Prostate gland (tissue), 2 donors: ENCODE measurements around the gene PRIMA1. TPM values are rescaled to one million over a fixed set of nuclear protein-coding genes. Genes with fewer than 3 reads are reported as not detected.

Experiments
- DNase-seq: peaks from one replicate; pipeline ENCODE4 v3.0.0-alpha.2; 2019; ENCODE audit warnings: low spot score
- H3K27ac ChIP-seq, 2 donors: fragments of 200-600 bp; sonication (generic); 2 replicates each; pipeline ENCODE4 v1.5.1; 2017 to 2019
- H3K27me3 ChIP-seq: fragments of 200-600 bp; sonication (generic); replicated peaks from 2 replicates; pipeline ENCODE4 v1.5.1; 2019; ENCODE audit not compliant: insufficient read depth
- H3K36me3 ChIP-seq, 2 donors: fragments of 200-600 bp; sonication (generic); 1 replicate in 1 of 2; 2 replicates in 1 of 2; pipeline versions ENCODE4 v1.5.1 to v1.8.1; 2017 to 2019
- H3K4me1 ChIP-seq: fragments of 200-600 bp; sonication (generic); replicated peaks from 2 replicates; pipeline ENCODE4 v1.5.1; 2019
- H3K4me3 ChIP-seq, 2 donors: fragments of 200-600 bp; sonication (generic); 2 replicates each; pipeline ENCODE4 v1.5.1; 2017 to 2019
- H3K9me3 ChIP-seq: fragments of 200-600 bp; sonication (generic); 2 replicates; pipeline ENCODE4 v1.5.1; 2017
- POLR2A ChIP-seq: fragments of 450-650 bp; IDR thresholded peaks from one replicate; pipeline ENCODE4 v1.6.1; 2016; ENCODE audit warnings: antibody characterized with exemption, mild to moderate bottlenecking
- POLR2AphosphoS5 ChIP-seq: sonication (generic); formaldehyde crosslinking; IDR thresholded peaks from one replicate; pipeline ENCODE4 v1.6.1; 2017; ENCODE audit warnings: antibody characterized with exemption
- WGBS: methylation state at CpG from one replicate; pipeline ENCODE4 v1.1.5; 2018; 5-methylcytosine and 5-hydroxymethylcytosine counted together
- intact Hi-C: fragments of 100-400 bp; cut with DNase I; formaldehyde crosslinking; loops from one replicate; pipeline ENCODE4 v1.14.2; 2022
- total RNA-seq, 2 donors: library from RNA; depleted of rRNA; stranded (reverse); fragments of >200 nt; gene quantifications; one replicate each; pipeline ENCODE4 v1.1.0, GENCODE V29; 2016
- TF ChIP-seq, protein P1 (sequence below), 4 experiments: fragments of 200-600 bp in 2 of 4; fragments of 450-650 bp in 2 of 4; sonication (generic) in 2 of 4; IDR thresholded peaks; 1 replicate in 3 of 4; 2 replicates in 1 of 4; pipeline ENCODE4 v1.5.1; 2016 to 2019; ENCODE audit warnings: antibody characterized with exemption in 4 of 4, mild to moderate bottlenecking in 2 of 4, moderate library complexity in 2 of 4

Gene PRIMA1
- total RNA-seq, 2 donors from 2014 or later = 3.6 to 9.8 TPM

DNA sequence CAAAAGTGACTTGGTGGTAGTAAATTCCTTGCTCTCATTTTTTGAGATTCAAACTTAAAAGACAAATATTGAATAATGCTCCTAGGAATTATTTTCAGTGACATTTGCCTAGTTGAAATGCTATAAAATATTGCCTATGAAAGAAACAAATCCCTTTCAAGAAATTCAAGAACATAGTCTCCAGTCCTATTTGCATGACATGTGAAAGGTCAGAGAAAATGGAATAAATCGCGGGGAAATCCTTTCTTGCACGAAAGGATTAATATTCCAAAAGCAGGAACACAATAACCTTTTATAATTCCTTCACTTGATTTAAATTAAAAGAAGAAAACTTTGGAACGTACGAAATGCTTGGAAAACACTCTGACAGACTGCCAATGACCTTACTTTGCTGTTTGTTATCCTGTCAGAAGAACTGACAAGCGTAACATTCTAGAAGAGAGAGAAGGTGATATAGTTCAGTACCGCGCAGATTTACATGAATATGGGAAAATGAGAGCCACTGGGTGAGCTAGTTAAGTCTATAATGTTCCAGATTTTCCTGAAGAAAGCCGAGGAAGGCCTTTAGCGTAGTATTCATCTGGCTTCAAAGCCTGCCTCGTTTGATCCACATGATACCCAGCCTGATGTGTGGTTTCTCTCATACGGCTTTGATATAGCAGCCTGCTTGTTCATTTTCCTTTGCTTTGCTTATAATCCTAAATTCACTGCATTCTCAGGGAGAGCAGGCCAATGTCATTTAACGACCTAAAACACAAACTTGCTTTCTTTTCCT lies 103.0 kb downstream of the PRIMA1 start:
- no peak overlapping the region for H3K27ac ChIP-seq
- no peak overlapping the region for H3K4me3 ChIP-seq
- no peaks in the 10 kb centered on the region for H3K36me3 ChIP-seq
- TF ChIP-seq, protein P1, sequence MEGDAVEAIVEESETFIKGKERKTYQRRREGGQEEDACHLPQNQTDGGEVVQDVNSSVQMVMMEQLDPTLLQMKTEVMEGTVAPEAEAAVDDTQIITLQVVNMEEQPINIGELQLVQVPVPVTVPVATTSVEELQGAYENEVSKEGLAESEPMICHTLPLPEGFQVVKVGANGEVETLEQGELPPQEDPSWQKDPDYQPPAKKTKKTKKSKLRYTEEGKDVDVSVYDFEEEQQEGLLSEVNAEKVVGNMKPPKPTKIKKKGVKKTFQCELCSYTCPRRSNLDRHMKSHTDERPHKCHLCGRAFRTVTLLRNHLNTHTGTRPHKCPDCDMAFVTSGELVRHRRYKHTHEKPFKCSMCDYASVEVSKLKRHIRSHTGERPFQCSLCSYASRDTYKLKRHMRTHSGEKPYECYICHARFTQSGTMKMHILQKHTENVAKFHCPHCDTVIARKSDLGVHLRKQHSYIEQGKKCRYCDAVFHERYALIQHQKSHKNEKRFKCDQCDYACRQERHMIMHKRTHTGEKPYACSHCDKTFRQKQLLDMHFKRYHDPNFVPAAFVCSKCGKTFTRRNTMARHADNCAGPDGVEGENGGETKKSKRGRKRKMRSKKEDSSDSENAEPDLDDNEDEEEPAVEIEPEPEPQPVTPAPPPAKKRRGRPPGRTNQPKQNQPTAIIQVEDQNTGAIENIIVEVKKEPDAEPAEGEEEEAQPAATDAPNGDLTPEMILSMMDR (IDR thresholded peaks at IDR 0.05) = no peak
- TF ChIP-seq POLR2A = no peak
- TF ChIP-seq POLR2AphosphoS5 = no peak
- H3K9me3 ChIP-seq = no peaks in the 10 kb centered on the region
- H3K27me3 ChIP-seq = no peaks in the 10 kb centered on the region
- no peaks in the 10 kb centered on the region for H3K4me1 ChIP-seq
- 88% methylated on average over 13 of the region's 13 CpGs for WGBS
- DNase-seq = no peak
- intact Hi-C loops = no loop called here

DNA sequence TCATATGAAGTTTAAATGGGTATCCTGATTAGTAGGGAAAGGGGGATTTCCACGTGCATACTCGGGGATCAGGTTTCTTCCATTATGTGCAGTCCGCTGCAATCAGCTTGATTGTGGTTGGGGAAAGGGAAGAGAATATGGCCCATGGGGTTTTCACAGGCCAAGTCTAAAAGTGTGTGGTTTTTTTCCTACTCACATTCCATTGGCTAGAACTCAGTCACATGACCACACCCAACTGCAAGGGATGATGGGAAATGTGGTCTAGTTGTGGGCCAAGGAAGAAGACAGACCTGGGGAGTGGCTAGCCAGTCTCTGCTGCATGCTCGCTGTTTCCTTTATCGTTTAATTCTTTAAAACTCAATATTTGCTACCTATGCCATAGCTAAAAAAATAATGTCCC lies 105.1 kb downstream of the PRIMA1 start:
- no peaks in the 10 kb centered on the region for H3K4me1 ChIP-seq
- H3K4me3 ChIP-seq = no peak overlapping the region
- no peaks in the 10 kb centered on the region for H3K36me3 ChIP-seq
- no peaks in the 10 kb centered on the region for H3K27me3 ChIP-seq
- WGBS = 64% methylated on average over 5 of the region's 5 CpGs
- H3K9me3 ChIP-seq = no peaks in the 10 kb centered on the region
- no peak overlapping the region for H3K27ac ChIP-seq
- intact Hi-C loops = no loop called here
- TF ChIP-seq POLR2A (no peak), POLR2AphosphoS5 (no peak)
- TF ChIP-seq, protein P1 (IDR thresholded peaks at IDR 0.05) = no peak
- DNase-seq = no peak

DNA sequence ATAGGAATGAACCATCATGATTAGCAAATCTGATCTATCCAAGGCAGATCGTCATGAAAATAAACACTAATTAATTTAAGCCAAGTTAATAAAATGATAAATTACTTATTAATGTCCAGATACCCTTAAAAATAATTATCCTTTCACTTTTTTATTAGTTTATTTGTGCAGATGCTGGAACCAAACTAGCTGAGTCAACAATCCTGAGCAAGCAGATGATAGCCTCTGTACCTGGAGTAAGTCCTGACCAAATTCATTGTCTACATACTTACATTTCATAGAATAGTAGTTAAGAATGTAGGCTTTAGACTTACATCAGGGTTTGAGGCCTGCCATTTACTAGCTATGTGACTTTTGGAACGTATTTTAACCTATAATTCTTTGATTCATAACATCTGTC lies 105.8 kb downstream of the PRIMA1 start:
- TF ChIP-seq POLR2A (no peak), POLR2AphosphoS5 (no peak)
- TF ChIP-seq, protein P1 (IDR thresholded peaks at IDR 0.05) = no peak
- DNase-seq = no peak
- H3K4me1 ChIP-seq = no peaks in the 10 kb centered on the region
- no peaks in the 10 kb centered on the region for H3K36me3 ChIP-seq
- intact Hi-C loops = no loop called here
- H3K4me3 ChIP-seq = no peak overlapping the region
- 55% methylated on average over 2 of the region's 2 CpGs for WGBS
- no peak overlapping the region for H3K27ac ChIP-seq
- H3K9me3 ChIP-seq = no peaks in the 10 kb centered on the region
- no peaks in the 10 kb centered on the region for H3K27me3 ChIP-seq

DNA sequence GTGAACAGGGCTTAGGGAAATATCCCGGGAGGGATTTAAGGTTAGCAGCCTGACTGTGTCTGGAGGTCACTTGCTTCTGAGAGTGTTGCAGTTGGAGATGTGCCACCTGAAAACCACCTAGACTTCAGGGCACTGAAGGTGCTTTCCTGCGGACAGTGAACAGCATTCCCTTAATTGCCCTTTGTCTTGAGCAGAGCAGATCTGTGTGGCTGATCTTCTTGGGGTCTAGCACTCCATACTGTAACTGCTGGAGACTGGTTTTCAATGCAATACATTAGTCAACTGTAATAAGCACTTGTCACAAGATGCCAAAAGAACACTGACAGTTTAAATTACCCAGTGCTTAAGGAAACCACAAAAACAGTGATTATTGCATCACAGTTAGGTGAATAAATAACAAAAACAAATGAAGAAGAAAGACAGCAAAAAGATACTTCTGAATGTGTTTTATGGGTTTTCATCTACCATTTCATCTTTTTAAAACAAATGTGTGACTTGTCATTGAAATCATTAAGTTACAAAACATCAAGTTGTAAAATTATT lies 111.8 kb downstream of the PRIMA1 start:
- no peak overlapping the region for H3K27ac ChIP-seq
- H3K4me3 ChIP-seq = no peak overlapping the region
- no peak for DNase-seq
- TF ChIP-seq POLR2A (no peak), POLR2AphosphoS5 (no peak)
- TF ChIP-seq, protein P1 (IDR thresholded peaks at IDR 0.05) = no peak
- intact Hi-C loops = no loop called here
- no peaks in the 10 kb centered on the region for H3K36me3 ChIP-seq
- WGBS = 87% methylated on average over 2 of the region's 2 CpGs
- no peaks in the 10 kb centered on the region for H3K27me3 ChIP-seq
- H3K9me3 ChIP-seq = no peaks in the 10 kb centered on the region
- no peaks in the 10 kb centered on the region for H3K4me1 ChIP-seq

DNA sequence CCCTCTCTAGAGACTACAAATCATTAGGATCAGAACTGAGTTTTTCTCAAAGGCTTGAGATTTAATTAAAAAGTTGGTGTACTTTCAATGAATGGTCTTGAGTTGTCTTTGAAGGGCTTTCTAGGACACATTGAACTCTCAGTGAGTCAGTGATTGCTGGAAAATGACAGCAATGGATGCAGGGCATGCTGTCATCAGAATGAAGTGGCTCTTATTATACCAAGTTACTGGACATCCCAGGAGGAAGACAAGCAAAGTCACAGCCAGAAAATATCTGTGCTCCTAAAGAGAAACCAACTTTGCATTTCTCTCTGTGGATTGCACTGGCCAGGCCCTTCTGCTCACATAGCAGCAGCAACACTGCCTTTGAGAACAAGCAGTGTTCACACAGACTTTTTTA lies 112.6 kb downstream of the PRIMA1 start:
- H3K36me3 ChIP-seq = no peaks in the 10 kb centered on the region
- intact Hi-C loops = no loop called here
- no peaks in the 10 kb centered on the region for H3K27me3 ChIP-seq
- DNase-seq = no peak
- TF ChIP-seq POLR2AphosphoS5 (no peak), POLR2A (no peak)
- TF ChIP-seq, protein P1 (IDR thresholded peaks at IDR 0.05) = no peak
- H3K4me3 ChIP-seq = no peak overlapping the region
- H3K27ac ChIP-seq = no peak overlapping the region
- no peaks in the 10 kb centered on the region for H3K9me3 ChIP-seq
- no peaks in the 10 kb centered on the region for H3K4me1 ChIP-seq
